HPDE6-E6E7 (cell line): ENCODE results near the gene ESR2.
"Not testable (repeated sequence)": the region's sequence is repeated elsewhere in the genome, so short reads cannot be mapped to it uniquely, and the experiment has no call there.

Experiments
- DNase-seq: peaks from one replicate; pipeline ENCODE4 v3.0.0; 2011; ENCODE audit warnings: missing footprints; ENCODE audit errors: extremely low spot score

ESR2 gene

DNA sequence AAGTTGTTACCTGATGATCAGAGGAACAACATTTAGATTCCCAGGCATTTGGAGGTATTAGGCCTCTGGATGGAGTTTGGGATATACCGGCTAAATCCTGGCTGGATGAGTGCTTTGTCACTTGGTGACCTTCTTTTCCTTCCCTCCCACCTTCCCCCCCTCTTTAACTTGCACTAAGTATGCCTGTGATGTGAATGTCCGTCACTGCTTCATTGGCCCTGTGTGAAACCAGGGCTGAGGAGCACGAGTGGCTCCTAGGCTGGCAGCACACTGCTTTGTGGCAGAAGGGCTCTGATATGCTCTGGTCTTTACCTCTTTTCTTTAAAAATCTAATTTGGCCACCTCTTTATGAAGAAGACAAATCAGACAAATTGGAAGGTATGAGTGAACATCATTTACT, 95.7 kb downstream of the ESR2 start:
- DNase-seq = no peak

DNA sequence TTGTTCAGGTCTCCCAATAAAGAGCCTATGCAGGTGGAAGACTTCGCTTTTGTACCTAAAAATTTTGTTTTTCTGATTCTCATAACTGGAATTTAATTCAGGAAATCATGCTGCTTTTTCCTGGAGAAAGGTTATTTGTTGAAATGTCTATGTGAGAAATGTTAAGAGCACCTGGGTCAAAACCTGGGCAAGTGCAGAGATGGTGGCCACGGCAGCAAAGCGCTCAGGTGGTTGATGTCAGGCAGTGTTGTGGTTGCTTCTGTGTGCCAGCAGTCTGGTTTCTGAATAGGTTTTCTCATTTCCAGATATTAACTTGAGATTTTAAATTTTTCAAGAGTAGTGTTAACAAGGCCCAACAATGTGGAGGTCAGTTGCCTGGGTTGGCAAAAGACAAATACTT, 96.2 kb downstream of the ESR2 start:
- no peak for DNase-seq

DNA sequence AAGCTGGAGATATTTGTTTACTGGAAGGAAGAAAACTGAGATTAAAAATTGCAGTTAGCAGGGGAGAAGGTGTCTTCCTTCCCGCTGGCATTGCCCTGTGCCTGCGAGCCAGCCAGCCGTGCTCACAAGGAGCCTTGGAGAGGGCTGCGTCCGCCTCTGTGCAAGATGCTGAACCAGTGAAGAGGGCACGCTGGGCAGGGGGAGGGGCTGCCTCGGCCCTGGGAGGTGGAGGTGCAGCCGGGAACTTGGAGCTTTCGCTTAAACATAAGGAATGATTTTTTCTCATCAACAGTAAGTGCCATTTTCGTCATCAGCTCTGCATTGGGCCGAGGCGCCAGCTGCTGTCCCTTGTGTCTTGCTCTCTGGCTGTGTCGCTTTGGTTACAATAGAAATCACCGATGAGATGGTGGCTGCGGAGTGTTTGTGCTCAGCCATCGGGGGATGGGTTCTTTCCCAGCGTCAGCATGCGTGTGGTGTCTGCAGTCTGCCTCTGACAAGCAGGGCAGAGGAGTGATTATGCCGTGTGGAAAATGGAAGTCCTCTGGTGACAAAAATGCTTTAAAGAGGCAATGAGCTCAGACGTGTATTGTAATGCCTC, 97.3 kb downstream of the ESR2 start:
- no peak for DNase-seq

DNA sequence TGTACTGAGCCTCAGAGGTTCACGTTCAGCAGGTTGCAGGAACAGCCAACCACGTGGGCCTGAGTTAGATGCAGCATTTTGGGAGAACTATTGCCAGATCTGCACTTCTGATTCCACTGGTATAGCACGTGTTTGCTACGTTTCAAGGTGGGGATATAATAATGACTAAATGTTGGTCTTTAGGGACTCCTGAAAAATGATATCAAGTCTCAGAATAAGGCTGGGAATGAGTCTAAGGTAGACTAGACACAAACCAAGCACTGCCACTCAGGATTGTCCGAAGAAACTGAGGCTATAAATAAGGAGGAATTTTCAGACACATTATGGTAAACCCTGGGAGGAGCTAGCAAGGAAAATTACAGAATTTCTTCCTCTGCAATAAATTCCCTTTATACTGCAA, 98.1 kb downstream of the ESR2 start:
- no peak for DNase-seq

DNA sequence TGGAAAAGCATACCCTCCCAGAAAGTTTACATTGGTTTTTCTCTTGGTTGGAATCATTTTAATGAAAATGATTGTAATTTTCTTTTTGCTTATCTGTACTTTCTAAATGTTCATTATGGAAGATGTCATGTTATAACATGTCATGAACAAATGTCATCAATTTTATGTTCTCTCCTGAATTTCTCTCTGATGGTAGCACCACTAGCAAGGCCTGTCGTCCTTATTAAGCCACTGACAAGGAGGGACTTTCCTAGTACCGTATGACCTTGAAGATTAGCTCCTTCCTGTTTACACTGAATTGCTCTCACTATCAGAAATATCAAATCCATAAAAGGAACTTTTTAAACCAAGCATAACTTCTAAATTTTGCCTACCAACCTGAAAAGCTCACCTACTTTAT, 99.0 kb downstream of the ESR2 start:
- no peak for DNase-seq

DNA sequence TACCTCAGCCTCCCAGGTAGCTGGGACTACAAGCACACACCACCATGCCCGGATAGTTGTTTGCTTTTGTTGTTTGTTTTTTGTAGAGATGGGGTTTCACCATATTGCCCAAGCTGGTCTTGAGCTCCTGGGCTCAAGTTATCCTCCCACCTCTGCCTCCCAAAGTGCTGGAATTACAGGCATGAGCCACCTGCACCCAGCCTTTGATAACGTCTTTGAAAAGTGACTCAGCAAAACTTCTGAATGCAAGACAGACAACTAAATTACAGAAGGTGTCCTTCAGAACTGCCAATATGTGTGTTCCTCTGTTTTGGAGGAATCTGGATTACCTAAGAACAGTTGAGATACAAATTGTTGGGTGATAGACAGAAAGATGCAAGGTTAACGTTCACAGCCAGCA, 99.8 kb downstream of the ESR2 start:
- no peak for DNase-seq

DNA sequence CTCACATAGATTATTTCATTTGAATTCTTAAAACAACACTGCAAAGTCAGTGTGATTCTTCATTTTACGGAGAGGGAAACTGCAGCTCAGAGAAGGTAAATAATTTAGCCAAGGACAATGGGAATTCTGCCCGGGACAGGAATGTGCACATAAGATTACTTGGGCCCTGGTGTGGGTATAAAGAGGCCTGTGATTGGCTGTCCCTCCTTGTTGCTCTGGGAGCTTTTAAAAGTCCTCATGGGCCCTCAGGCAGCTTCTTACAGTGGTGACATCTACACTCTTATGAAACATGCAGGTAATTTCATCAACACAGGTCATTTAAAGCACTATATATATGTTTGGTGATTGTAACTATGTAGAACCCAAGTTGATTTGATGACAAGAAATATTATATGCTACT, 100.3 kb downstream of the ESR2 start:
- no peak for DNase-seq

DNA sequence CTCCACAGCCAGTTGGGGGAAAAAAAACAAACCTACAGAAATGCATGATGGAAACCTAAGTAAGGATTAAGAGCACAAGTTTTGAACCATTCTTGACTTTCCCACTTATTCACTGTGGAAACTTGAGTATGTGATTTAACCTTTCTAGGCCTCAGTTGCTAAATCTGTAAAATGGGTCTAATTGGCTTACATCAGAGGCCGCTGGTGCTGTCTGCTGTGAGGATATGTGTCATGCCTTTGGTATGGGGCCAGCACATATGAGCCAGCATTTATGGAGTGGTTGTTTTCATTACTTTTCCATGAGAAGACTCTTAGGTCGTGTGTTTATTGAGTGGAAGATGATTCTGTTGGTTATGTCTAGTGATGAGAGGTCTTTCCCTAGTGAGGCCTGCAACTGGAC, 102.4 kb downstream of the ESR2 start:
- DNase-seq = no peak

DNA sequence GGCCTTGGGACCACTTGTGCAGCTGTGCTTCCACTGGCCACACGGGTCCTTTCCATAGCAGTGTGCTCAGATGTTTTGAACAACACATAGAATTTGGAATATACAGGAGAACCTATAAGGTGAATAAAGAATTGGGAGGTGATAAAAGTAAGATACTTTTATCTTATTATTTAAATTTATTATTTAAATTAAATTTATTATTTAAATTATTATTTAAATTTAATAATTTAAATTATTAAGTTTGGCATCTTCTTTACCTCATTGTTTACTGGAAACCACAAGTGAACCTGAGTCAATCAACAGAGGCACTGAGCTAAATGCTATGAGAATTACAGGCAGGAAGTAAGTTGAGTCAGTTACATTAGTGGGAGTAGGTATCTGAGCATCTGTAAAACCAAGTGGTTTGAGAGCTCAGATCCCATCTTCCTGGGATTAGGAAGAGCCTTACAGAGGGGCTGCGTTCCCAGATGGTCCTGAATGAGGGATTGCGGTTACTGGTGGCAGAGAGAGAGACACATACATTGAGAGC, 103.1 kb downstream of the ESR2 start:
- DNase-seq = no peak

DNA sequence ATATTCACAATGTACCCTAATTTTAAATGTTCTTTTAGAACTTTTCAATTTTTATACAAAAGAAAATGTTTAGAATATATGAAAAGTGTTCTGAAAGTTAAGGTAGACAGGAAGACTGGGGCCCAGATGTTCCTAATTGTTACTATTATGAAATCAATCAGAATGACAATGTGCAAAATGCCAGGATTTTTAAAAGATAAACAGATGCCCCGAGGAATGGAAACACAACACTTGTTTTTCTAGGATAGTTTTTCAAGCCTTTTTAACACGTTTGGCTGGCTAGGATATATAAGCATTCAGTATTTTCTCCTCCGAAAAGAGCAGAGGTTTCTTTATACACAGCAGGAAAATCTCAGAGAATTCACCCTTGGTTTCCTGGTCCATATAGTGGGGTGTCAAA, 106.8 kb downstream of the ESR2 start:
- DNase-seq = no peak

DNA sequence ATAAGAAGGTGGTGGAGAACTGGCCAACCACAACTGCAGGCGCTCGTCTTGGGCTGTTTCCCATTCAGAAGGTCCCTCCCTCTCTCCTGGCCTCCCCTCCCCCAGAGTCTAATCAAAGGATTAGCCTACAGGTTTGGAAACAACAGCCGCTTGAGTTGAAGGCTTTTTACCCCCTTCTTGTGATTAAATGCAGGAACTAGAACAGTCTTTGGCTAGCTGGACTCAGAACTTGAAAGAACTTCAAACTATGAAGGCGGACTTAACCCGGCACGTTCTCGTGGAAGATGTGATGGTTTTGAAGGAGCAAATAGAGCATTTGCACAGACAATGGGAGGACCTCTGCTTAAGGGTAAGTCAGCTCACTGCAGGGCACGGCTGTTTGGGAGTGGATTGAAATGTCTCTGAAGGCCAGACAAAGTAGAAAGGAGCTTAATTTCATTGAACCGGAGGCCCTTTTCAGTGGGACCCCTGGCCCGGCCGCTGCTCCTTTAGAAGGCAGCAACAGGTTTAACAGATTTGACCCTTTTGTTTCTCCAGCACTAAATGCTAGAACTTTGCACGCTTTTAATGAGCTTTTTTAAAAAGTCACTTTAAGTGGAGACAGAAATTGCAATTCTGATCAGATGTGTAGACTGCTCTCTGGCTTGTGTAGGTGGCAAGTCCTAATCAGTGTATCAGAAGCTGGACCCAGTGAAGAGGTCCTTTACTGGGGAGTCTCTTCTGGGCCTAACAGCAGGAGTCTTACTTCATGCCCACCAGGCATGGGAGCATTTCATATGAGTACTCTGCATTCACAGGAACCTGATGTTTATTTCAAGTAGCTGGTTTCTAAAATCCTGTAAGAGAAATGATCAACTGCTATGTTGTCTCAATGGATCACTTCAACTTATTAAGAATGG, 107.7 kb downstream of the ESR2 start:
- no peak for DNase-seq

DNA sequence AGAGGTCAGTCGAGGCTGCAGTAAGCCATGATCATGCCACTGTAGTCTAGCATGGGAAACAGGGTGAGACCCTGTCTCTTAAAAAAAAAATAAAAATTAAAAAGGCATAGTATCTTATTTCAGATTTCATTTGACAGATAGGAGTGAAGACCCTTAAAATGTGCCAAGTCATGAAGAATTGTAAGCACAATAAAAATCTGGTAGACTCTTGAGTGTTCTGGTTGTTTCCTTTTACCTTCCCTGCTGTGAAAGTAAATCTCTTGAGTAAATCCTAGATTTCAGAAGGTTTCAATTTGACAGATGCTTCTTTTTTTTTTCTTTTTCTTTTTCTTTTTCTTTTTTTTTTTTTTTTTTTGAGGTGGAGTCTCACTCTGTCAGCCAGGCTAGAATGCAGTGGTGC, 109.0 kb downstream of the ESR2 start:
- no peak for DNase-seq

DNA sequence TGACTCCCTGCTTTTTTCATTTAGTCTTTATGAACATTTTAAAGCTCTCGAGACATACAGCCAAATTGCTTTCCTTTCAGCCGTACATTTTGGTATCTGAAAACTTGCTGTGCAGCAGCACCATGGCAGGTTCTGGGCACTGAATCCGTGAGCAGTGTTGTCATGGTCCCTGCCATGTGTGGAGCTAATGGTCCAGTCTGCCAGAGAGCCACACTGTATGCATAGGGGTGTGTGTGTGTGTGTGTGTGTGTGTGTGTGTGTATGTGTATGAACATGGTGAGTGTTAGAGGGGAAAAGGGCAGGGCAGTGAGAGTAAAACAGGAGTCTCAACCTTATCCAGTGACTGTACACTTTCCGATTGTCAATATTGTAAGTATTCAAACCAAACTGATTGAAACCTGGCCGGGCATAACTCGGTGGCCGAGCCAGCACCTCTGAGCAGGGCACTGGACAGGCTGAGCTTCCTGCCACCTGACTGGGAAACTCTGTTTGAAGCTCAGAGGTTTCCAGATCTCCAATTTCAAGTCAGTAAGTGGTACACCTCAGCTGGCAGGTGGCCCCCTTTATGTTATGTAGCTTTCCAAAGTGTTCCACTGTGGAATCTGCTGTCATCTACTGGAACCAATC, 110.0 kb downstream of the ESR2 start:
- DNase-seq = no peak

DNA sequence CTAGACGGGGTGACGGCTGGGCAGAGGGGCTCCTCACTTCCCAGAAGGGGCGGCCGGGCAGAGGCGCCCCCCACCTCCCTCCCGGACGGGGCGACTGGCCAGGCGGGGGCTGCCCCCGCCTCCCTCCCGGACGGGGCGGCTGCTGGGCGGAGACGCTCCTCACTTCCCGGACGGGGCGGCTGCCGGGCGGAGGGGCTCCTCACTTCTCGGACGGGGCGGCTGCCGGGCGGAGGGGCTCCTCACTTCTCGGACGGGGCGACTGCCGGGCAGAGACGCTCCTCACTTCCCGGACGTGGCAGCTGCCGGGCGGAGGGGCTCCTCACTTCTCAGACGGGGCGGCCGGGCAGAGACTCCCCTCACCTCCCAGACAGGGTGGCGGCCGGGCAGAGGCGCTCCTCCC, 111.3 kb downstream of the ESR2 start:
- not testable (repeated sequence) for DNase-seq

DNA sequence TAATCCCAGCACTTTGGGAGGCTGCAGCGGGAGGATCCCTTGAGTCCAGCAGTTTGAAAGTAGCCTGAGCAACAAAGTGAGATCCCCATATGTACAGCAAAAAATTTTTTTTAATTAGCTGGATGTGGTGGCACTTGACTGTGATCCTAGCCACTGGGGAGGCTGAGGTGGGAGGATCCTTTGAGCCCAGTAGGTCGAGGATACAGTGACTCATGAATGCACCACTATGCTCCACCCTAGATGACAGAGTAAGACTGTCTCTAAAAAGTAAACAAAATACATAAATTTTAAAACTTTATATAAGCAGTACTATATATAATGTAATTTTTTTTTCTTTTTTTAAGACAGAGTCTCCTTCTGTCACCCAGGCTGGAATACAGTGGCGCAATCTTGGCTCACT, 115.4 kb downstream of the ESR2 start:
- no peak for DNase-seq

DNA sequence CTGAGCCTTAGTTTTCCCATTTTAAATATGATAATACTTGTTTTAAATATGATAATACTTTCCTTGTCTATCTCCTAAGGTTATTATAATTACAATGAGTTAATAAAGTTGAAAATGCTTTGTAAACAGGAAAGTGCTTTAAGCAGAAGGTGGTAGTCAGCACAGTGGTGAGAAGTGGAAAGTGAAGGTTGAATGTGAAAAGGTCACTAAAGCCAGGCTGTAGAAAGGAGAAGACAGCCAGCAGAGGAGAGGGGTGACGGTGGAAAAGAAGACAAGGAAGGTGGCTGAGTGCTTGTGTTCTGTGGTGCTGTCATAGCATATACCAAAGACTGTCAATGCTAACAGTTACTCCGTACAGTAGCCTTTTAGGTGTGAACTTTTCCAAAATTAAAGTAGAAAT, 117.8 kb downstream of the ESR2 start:
- DNase-seq = no peak

DNA sequence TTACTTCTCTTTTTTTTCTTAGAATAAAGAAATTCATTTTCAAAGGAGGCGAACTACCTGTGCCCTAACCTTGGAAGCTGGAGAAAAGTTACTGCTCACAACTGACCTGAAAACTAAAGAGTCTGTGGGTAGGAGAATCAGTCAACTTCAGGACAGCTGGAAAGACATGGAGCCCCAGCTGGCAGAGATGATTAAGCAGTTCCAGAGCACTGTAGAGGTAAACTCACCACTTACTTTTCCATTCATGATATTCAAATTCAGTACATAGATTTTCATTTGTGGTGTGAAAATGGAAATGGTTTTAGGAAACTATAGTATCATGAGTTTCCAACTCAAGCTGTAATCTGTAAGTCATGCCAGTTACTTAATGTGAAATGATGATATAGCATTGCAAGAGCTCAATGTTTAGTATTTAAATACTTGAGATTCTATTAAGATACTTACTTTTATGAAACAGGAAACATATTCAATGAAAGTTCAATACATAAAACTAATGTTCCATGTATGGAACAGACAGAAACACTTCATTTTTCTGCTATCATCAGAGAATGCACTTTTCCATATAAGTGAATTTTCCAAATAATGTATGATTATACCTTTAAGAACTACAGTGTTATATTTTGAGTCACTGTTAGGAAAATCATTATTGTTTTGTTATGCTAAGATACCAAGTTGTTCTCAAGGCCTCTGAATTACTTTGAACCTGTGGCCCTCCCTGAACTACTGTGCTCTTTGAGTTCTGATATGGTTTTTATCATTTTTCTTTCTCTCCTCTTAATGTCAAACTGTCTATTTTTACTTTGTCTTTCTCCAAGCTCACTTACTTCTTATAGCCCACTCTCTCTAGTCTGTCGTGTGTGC, 119.0 kb downstream of the ESR2 start:
- DNase-seq = no peak

DNA sequence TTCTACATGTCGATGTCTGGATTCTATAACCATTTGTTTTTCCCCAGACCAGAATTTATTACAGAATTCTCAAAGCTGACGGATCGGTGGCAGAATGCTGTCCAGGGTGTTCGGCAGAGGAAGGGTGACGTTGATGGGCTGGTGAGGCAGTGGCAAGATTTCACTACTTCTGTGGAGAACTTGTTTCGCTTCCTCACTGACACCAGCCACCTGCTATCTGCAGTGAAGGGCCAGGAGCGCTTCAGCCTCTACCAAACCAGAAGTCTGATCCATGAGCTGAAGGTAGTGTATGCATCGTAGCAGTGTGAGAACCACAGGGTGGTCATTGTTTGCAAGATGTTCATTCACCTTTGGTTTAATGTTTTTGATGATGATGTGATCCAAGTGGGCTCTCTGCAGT, 124.0 kb downstream of the ESR2 start:
- no peak for DNase-seq

DNA sequence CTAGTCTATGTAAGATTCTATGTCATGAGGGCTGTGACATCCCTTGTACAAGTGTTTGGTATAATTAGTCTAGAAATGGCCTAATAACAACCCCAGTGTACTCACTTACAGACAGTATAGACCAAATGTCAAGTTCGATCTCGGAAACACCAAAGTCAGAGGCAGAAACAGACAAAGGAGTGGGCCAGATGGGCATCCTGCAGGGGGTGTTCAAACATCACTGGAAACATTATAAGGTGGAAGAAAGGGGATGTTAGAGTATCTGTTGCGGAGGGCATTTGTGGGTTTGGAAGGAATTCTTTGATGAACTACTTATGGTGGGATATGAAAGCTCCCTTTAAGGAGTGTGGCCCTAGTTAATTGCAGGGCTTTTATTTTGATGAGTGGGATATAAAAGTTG, 134.6 kb downstream of the ESR2 start:
- DNase-seq = no peak

DNA sequence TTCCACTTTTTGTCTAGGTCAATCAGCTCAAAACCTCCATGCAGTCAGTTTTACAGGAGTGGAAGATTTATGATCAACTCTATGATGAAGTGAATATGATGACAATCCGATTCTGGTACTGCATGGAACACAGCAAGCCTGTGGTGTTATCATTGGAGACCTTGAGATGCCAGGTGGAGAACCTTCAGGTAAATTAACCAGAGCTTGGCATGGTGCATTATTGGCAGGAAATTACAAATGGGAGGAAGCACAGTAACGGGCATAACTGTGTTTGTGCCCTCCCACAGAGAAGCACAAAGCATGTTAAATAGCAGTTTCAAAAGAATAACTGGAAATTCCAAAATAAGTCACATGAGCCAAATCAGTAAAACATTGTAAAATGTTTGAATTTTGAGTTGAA, 135.6 kb downstream of the ESR2 start:
- DNase-seq = no peak

DNA sequence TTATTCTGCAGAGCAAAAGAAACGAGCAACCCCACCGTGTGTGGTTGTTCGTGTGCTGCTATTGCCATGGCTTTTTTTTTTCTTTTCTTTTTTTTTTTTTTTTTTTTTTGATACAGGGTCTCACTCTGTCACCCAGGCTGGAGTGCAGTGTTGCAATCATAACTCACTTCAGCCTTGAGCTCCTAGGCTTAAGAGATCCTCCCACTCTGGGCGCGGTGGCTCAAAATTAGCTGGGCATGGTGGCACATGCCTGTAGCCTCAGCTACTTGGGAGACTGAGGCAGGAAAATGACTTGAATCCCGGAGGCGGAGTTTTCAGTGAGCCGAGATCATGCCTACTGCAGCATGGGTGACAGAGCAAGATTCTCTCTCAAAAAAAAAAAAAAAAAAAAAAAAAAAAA, 144.2 kb downstream of the ESR2 start:
- DNase-seq = no peak
